Skin of body (tissue), 2 donors: ENCODE results near the gene LGALS3BP. TPM values are rescaled to one million over a fixed set of nuclear protein-coding genes. Genes with fewer than 3 reads are reported as not detected.

Source experiments
- DNase-seq: peaks from one replicate; lab custom pipeline; 2025; lab: John Stamatoyannopoulos, UW
- total RNA-seq: library from RNA; depleted of rRNA; stranded (reverse); fragments of >200 nt; gene quantifications from one replicate; pipeline ENCODE4 v1.2.3, GENCODE V29; 2014

The LGALS3BP gene
- total RNA-seq, 1 donor from 2014 or later, result 52.1 TPM

- DNase-seq, result no peak
These were observed 34.5 kb upstream of the LGALS3BP start for GRCh38 chr17:79014158-79014758.

GRCh38 chr17:79012563-79013134 is 32.9 kb upstream of the LGALS3BP start:
- DNase-seq, result no peak

- DNase-seq, result no peak
These were observed 31.9 kb upstream of the LGALS3BP start for GRCh38 chr17:79011451-79012147.

- no peak for DNase-seq
These were observed 30.6 kb upstream of the LGALS3BP start for GRCh38 chr17:79010304-79010646.

- DNase-seq, result peak; percentile 59
These were observed 29.9 kb upstream of the LGALS3BP start, which contains the start of gene CANT1 for GRCh38 chr17:79009397-79010303. Gene CANT1 (minus strand): TSS chr17:79009764. CDS start chr17:78997622, 12,142 bp downstream.

- DNase-seq, result no peak
These were observed 29.1 kb upstream of the LGALS3BP start for GRCh38 chr17:79008666-79009387.

GRCh38 chr17:79007504-79008381 is 28.0 kb upstream of the LGALS3BP start:
- no peak for DNase-seq

- DNase-seq, result no peak
These were observed 27.2 kb upstream of the LGALS3BP start for GRCh38 chr17:79006794-79007503.

- no peak for DNase-seq
These were observed 26.3 kb upstream of the LGALS3BP start for GRCh38 chr17:79006046-79006445.

GRCh38 chr17:79005063-79005861 is 25.5 kb upstream of the LGALS3BP start:
- no peak for DNase-seq

GRCh38 chr17:79003661-79004411 is 24.1 kb upstream of the LGALS3BP start:
- no peak for DNase-seq

- DNase-seq, result no peak
These were observed 23.3 kb upstream of the LGALS3BP start for GRCh38 chr17:79002796-79003593.

- DNase-seq, result no peak
These were observed 22.6 kb upstream of the LGALS3BP start for GRCh38 chr17:79002291-79002690.

- no peak for DNase-seq
These were observed 21.7 kb upstream of the LGALS3BP start for GRCh38 chr17:79001190-79002020.

- no peak for DNase-seq
These were observed 20.9 kb upstream of the LGALS3BP start for GRCh38 chr17:79000396-79001189.
